KMS-11 (cell line): ENCODE results near the gene EXOC4.

Experiments
- H2AFZ ChIP-seq: fragments of 200-600 bp; sonication (generic); 2 replicates; pipeline ENCODE4 v1.6.1; 2016; ENCODE audit warnings: antibody characterized with exemption, mixed run types, low read depth
- H3K27ac ChIP-seq: fragments of 200-600 bp; sonication (generic); 2 replicates; pipeline ENCODE4 v1.6.1; 2016; ENCODE audit warnings: mild to moderate bottlenecking, mixed run types
- H3K27me3 ChIP-seq: fragments of 200-600 bp; sonication (generic); 2 replicates; pipeline ENCODE4 v1.6.1; 2017; ENCODE audit warnings: mild to moderate bottlenecking, low read depth, mixed run types, moderate library complexity; ENCODE audit not compliant: insufficient read depth
- H3K36me3 ChIP-seq: fragments of 200-600 bp; sonication (generic); 2 replicates; pipeline ENCODE4 v1.6.1; 2017; ENCODE audit warnings: mild to moderate bottlenecking, mixed run types; ENCODE audit not compliant: insufficient read depth
- H3K4me1 ChIP-seq: fragments of 200-600 bp; sonication (generic); 2 replicates; pipeline ENCODE4 v1.6.1; 2016; ENCODE audit warnings: mild to moderate bottlenecking, low read depth, mixed run types; ENCODE audit not compliant: poor library complexity, severe bottlenecking
- H3K4me2 ChIP-seq: fragments of 200-600 bp; sonication (generic); 2 replicates; pipeline ENCODE4 v1.7.0; 2016; ENCODE audit warnings: mild to moderate bottlenecking, mixed run types
- H3K4me3 ChIP-seq: fragments of 200-600 bp; sonication (generic); IDR thresholded peaks from 2 replicates; pipeline ENCODE4 v1.6.1; 2017; ENCODE audit warnings: low read depth, low read length, mixed read lengths; ENCODE audit not compliant: insufficient read depth
- H3K79me2 ChIP-seq: fragments of 200-600 bp; sonication (generic); 2 replicates; pipeline ENCODE4 v1.6.1; 2016; ENCODE audit warnings: low read depth, mixed run types; ENCODE audit not compliant: insufficient read depth
- H3K9ac ChIP-seq: fragments of 200-600 bp; sonication (generic); 2 replicates; pipeline ENCODE4 v1.6.1; 2016; ENCODE audit warnings: mild to moderate bottlenecking, mixed run types
- H4K20me1 ChIP-seq: fragments of 200-600 bp; sonication (generic); 2 replicates; pipeline ENCODE4 v1.6.1; 2016; ENCODE audit warnings: mild to moderate bottlenecking, mixed run types; ENCODE audit not compliant: insufficient read depth
- TF ChIP-seq, protein P1 (sequence below): fragments of 200-600 bp; sonication (generic); conservative IDR thresholded peaks from 2 replicates; pipeline ENCODE4 v1.6.1; 2017; ENCODE audit warnings: low read depth, mild to moderate bottlenecking, antibody characterized with exemption, low read length, moderate library complexity, mixed read lengths

The EXOC4 gene

GRCh38 chr7:133883591-133883990 is 630.7 kb downstream of the EXOC4 start:
- H2AFZ ChIP-seq: no peak overlapping the region
- no peaks in the 10 kb centered on the region for H4K20me1 ChIP-seq
- TF ChIP-seq, protein P1, sequence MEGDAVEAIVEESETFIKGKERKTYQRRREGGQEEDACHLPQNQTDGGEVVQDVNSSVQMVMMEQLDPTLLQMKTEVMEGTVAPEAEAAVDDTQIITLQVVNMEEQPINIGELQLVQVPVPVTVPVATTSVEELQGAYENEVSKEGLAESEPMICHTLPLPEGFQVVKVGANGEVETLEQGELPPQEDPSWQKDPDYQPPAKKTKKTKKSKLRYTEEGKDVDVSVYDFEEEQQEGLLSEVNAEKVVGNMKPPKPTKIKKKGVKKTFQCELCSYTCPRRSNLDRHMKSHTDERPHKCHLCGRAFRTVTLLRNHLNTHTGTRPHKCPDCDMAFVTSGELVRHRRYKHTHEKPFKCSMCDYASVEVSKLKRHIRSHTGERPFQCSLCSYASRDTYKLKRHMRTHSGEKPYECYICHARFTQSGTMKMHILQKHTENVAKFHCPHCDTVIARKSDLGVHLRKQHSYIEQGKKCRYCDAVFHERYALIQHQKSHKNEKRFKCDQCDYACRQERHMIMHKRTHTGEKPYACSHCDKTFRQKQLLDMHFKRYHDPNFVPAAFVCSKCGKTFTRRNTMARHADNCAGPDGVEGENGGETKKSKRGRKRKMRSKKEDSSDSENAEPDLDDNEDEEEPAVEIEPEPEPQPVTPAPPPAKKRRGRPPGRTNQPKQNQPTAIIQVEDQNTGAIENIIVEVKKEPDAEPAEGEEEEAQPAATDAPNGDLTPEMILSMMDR: no peak
- no peaks in the 10 kb centered on the region for H3K4me1 ChIP-seq
- no peak overlapping the region for H3K27ac ChIP-seq
- no peak overlapping the region for H3K4me2 ChIP-seq
- H3K36me3 ChIP-seq: no peaks in the 10 kb centered on the region
- H3K4me3 ChIP-seq: no peak overlapping the region
- no peak overlapping the region for H3K9ac ChIP-seq
- H3K79me2 ChIP-seq: no peaks in the 10 kb centered on the region
- no peaks in the 10 kb centered on the region for H3K27me3 ChIP-seq

- H3K36me3 ChIP-seq: no peaks in the 10 kb centered on the region
- H3K4me3 ChIP-seq: no peak overlapping the region
- H3K9ac ChIP-seq: no peak overlapping the region
- H3K79me2 ChIP-seq: no peaks in the 10 kb centered on the region
- no peaks in the 10 kb centered on the region for H4K20me1 ChIP-seq
- H3K27ac ChIP-seq: no peak overlapping the region
- no peak overlapping the region for H2AFZ ChIP-seq
- no peaks in the 10 kb centered on the region for H3K27me3 ChIP-seq
- TF ChIP-seq, protein P1: no peak
- no peaks in the 10 kb centered on the region for H3K4me1 ChIP-seq
- H3K4me2 ChIP-seq: no peak overlapping the region
These were observed 632.3 kb downstream of the EXOC4 start for GRCh38 chr7:133885213-133885612.

DNA sequence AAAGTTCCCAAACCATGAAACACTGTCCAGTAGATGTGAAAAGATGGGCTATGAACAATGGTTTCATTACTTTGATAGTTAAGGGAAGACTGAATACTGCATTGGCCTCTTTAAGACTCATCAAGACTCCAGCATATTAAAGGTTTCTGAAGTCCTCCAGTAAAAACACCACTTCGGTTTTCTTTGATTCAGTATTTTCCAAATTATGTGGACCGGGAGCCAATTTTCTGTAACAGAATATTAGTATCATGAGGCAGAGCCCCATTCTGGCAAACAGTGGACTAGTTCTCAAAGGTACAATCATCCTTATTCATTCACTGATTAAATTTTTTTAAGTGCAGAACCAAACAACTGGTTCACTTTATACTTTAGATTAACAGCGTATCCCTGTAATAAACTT is 633.2 kb downstream of the EXOC4 start:
- Histone ChIP-seq H3K4me3 (no peak overlapping the region), H2AFZ (no peak overlapping the region), H3K79me2 (no peaks in the 10 kb centered on the region), H4K20me1 (no peaks in the 10 kb centered on the region), H3K27me3 (no peaks in the 10 kb centered on the region), H3K36me3 (no peaks in the 10 kb centered on the region), H3K27ac (no peak overlapping the region), H3K9ac (no peak overlapping the region), H3K4me2 (no peak overlapping the region), H3K4me1 (no peaks in the 10 kb centered on the region)
- TF ChIP-seq, protein P1: no peak

DNA sequence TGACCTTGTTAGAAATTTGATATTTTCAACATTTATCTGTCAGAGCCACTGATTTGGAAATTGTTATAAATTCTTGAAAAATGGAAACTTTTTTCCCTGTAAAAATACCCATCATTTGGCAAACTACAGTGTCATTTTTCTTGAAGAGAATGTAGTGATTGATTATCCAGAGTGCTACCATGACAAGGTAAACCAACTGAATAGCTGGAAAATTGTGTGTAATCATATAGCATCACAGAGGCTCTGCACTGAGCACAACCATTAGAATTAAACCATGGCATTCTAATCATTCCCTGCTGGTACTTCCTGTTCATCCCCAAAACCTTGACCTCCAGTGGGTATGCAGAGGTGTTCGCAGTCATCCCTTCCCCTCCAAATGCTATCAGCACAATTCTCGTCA is 633.9 kb downstream of the EXOC4 start:
- no peaks in the 10 kb centered on the region for H4K20me1 ChIP-seq
- H3K27me3 ChIP-seq: no peaks in the 10 kb centered on the region
- H3K9ac ChIP-seq: no peak overlapping the region
- H2AFZ ChIP-seq: no peak overlapping the region
- H3K79me2 ChIP-seq: no peaks in the 10 kb centered on the region
- TF ChIP-seq, protein P1: no peak
- no peak overlapping the region for H3K27ac ChIP-seq
- no peaks in the 10 kb centered on the region for H3K36me3 ChIP-seq
- no peak overlapping the region for H3K4me3 ChIP-seq
- no peaks in the 10 kb centered on the region for H3K4me1 ChIP-seq
- no peak overlapping the region for H3K4me2 ChIP-seq
